Vagina (tissue), 2 donors: ENCODE data around the gene TTC39B.

ENCODE experiments used
- POLR2A ChIP-seq, 2 donors: fragments of 450-650 bp; IDR thresholded peaks; one replicate each; pipeline ENCODE4 v1.6.1; 2017; ENCODE audit warnings: antibody characterized with exemption in 2 of 2, mild to moderate bottlenecking in 2 of 2, moderate library complexity in 2 of 2
- TF ChIP-seq, protein P1 (sequence below), 3 experiments: fragments of 450-650 bp in 2 of 3; fragments of 200-600 bp in 1 of 3; sonication (generic) in 1 of 3; IDR thresholded peaks; one replicate each; pipeline ENCODE4 v1.5.1; 2017 to 2019; ENCODE audit warnings: antibody characterized with exemption in 3 of 3, mild to moderate bottlenecking in 2 of 3, moderate library complexity in 2 of 3

DNA sequence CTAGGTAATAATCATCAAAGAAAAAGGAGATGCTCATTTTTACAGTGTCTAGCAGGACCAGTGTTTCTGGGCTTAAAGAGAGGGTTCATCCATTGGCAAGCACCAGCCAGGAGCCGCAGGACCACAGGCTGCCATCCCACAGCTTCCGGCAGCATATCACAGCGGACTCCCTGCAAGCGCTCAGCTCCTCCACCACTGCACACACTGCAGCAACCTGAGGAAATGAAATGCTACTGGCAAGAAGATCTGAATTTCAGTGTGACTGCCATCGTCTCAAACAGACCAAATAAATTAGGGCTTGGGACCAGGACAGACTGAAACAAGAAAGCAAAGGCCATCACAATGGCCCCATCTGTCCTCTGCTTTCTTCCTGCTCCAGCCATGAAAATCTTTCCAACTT lies 114.2 kb downstream of the TTC39B start:
- TF ChIP-seq POLR2A (IDR thresholded peaks at IDR 0.05): no peak
- TF ChIP-seq, protein P1, sequence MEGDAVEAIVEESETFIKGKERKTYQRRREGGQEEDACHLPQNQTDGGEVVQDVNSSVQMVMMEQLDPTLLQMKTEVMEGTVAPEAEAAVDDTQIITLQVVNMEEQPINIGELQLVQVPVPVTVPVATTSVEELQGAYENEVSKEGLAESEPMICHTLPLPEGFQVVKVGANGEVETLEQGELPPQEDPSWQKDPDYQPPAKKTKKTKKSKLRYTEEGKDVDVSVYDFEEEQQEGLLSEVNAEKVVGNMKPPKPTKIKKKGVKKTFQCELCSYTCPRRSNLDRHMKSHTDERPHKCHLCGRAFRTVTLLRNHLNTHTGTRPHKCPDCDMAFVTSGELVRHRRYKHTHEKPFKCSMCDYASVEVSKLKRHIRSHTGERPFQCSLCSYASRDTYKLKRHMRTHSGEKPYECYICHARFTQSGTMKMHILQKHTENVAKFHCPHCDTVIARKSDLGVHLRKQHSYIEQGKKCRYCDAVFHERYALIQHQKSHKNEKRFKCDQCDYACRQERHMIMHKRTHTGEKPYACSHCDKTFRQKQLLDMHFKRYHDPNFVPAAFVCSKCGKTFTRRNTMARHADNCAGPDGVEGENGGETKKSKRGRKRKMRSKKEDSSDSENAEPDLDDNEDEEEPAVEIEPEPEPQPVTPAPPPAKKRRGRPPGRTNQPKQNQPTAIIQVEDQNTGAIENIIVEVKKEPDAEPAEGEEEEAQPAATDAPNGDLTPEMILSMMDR (IDR thresholded peaks at IDR 0.05): no peak
